ENCODE results near the gene DEGS1. TPM values are rescaled to one million over a fixed set of nuclear protein-coding genes. Genes with fewer than 3 reads are reported as not detected.
"Not testable (repeated sequence)": the region's sequence is repeated elsewhere in the genome, so short reads cannot be mapped to it uniquely, and the experiment has no call there.

The DEGS1 gene
- total RNA-seq, 4 donors from 2014 or later = 629 to 976 (median 837) TPM

GRCh38 chr1:224198572-224198971 lies 15.5 kb downstream of the DEGS1 start:
- WGBS, 2 donors = 56 to 74% methylated on average over 4 of the region's 4 CpGs
- TF ChIP-seq POLR2A (IDR thresholded peaks at IDR 0.05) (no peak), CTCF (IDR thresholded peaks at IDR 0.05) (no peak)
- no peak overlapping the region for H3K4me3 ChIP-seq (ENCODE audit: low read depth, poor library complexity, severe bottlenecking)
- no peak for DNase-seq (ENCODE audit: low spot score in 2 of 2)
- intact Hi-C loops (cut with DNase I; ENCODE audit: low total_unique reads) = no loop called here

- intact Hi-C loops (cut with DNase I; ENCODE audit: low total_unique reads) = no loop called here
- TF ChIP-seq CTCF (IDR thresholded peaks at IDR 0.05) = no peak
- TF ChIP-seq POLR2A (IDR thresholded peaks at IDR 0.05) = no peak
- 55 to 56% methylated on average over 2 of the region's 2 CpGs for WGBS, 2 donors
- no peak overlapping the region for H3K4me3 ChIP-seq (ENCODE audit: low read depth, poor library complexity, severe bottlenecking)
- DNase-seq (ENCODE audit: low spot score in 2 of 2) = no peak
These were observed 16.6 kb downstream of the DEGS1 start for GRCh38 chr1:224199679-224200078.

- WGBS, 2 donors = 46 to 68% methylated on average over 5 of the region's 5 CpGs
- no peak for DNase-seq (ENCODE audit: low spot score in 2 of 2)
- intact Hi-C loops (cut with DNase I; ENCODE audit: low total_unique reads) = no loop called here
- no peak overlapping the region for H3K4me3 ChIP-seq (ENCODE audit: low read depth, poor library complexity, severe bottlenecking)
- no peak for TF ChIP-seq POLR2A (IDR thresholded peaks at IDR 0.05)
These were observed 18.3 kb downstream of the DEGS1 start for GRCh38 chr1:224201383-224201782.

- intact Hi-C loops (cut with DNase I; ENCODE audit: low total_unique reads) = no loop called here
- TF ChIP-seq POLR2A (IDR thresholded peaks at IDR 0.05) (no peak), CTCF (IDR thresholded peaks at IDR 0.05) (no peak)
- no peak for DNase-seq (ENCODE audit: low spot score in 2 of 2)
- WGBS, 2 donors = 71 to 72% methylated on average over 4 of the region's 4 CpGs
- no peak overlapping the region for H3K4me3 ChIP-seq (ENCODE audit: low read depth, poor library complexity, severe bottlenecking)
These were observed 18.8 kb downstream of the DEGS1 start for GRCh38 chr1:224201853-224202252.

GRCh38 chr1:224203243-224204016 lies 20.4 kb downstream of the DEGS1 start:
- intact Hi-C loops (cut with DNase I; ENCODE audit: low total_unique reads) = no loop called here
- TF ChIP-seq POLR2A (IDR thresholded peaks at IDR 0.05) (no peak), CTCF (IDR thresholded peaks at IDR 0.05) (no peak)
- 29 to 35% methylated on average over 8 of the region's 8 CpGs for WGBS, 2 donors
- no peak overlapping the region for H3K4me3 ChIP-seq (ENCODE audit: low read depth, poor library complexity, severe bottlenecking)
- DNase-seq (ENCODE audit: low spot score in 2 of 2) = no peak

GRCh38 chr1:224205438-224205840 lies 22.4 kb downstream of the DEGS1 start:
- no peak for TF ChIP-seq CTCF (IDR thresholded peaks at IDR 0.05)
- TF ChIP-seq POLR2A (IDR thresholded peaks at IDR 0.05) = no peak
- no peak for DNase-seq (ENCODE audit: low spot score in 2 of 2)
- no peak overlapping the region for H3K4me3 ChIP-seq (ENCODE audit: low read depth, poor library complexity, severe bottlenecking)
- WGBS, 2 donors = 17 to 25% methylated on average over 4 of the region's 4 CpGs
- intact Hi-C loops (cut with DNase I; ENCODE audit: low total_unique reads) = no loop called here

GRCh38 chr1:224205931-224206538 lies 23.0 kb downstream of the DEGS1 start:
- H3K4me3 ChIP-seq (ENCODE audit: low read depth, poor library complexity, severe bottlenecking); intact Hi-C loops (cut with DNase I; ENCODE audit: low total_unique reads); DNase-seq (ENCODE audit: low spot score in 2 of 2): not testable (repeated sequence)
- 85% methylated on average over 10 of the region's 10 CpGs for WGBS, 2 donors
